Neural progenitor cell (in vitro differentiated cells): ENCODE data around the gene TNFRSF18.

Experiments used
- CTCF ChIP-seq: fragments of 200-600 bp; sonication (generic); IDR thresholded peaks from 2 replicates; pipeline ENCODE4 v1.5.1; 2017; ENCODE audit warnings: antibody characterized with exemption, mild to moderate bottlenecking
- EZH2 ChIP-seq: fragments of 200-600 bp; sonication (generic); IDR thresholded peaks from 2 replicates; pipeline ENCODE4 v1.6.1; 2017; ENCODE audit warnings: antibody characterized with exemption, mild to moderate bottlenecking, moderate library complexity
- EZH2phosphoT487 ChIP-seq: fragments of 200-600 bp; sonication (generic); IDR thresholded peaks from 2 replicates; pipeline ENCODE4 v1.6.1; 2017; ENCODE audit warnings: antibody characterized with exemption

DNA sequence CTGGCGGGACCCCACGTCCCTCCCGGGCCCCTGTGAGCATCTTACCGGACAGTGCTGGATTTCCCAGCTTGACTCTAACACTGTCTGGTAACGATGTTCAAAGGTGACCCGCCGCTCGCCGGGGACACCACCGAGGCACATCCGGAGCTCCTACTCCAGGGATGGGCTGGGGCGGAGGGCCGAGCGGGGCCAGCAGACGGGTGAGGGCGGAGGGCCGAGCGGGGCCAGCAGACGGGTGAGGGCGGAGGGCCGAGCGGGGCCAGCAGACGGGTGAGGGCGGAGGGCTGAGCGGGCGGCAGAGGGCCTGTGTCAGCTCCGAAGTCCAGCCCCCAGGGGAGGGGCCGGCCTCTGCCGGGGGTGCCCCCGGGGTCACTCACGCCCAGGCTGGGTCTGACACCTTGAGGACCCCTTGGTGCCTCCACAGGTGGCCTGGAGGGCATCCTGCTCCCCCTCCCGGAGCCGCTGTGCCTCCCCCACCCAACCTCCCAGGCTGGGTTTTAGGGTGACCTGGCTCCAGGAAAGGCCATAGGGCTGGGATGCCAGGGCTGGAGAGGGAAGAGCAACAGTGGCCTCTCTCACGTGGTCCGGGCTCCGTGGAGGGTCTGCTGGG, 38.4 kb downstream of the TNFRSF18 start:
- TF ChIP-seq CTCF = no peak
- no peak for TF ChIP-seq EZH2phosphoT487
- no peak for TF ChIP-seq EZH2
